Gastrocnemius medialis (tissue), 4 donors: Measurements from ENCODE around the gene KRTAP10-6. TPM values are rescaled to one million over a fixed set of nuclear protein-coding genes. Genes with fewer than 3 reads are reported as not detected.

Source experiments
- ATAC-seq, 2 donors: fragments of 150-250 bp; one replicate each; pipeline ENCODE4 v1.9.1; 2016
- DNase-seq, 2 donors: peaks; one replicate each; pipeline ENCODE4 v3.0.0-alpha.2; 2019
- H3K27ac ChIP-seq, 4 donors: fragments of 200-600 bp; sonication (generic); 1 replicate in 1 of 4; 2 replicates in 3 of 4; pipeline ENCODE4 v1.5.1; 2016 to 2018; ENCODE audit warnings: mild to moderate bottlenecking in 2 of 4, moderate library complexity in 1 of 4
- H3K27me3 ChIP-seq, 3 donors: fragments of 200-600 bp; sonication (generic) in 2 of 3; 1 replicate in 1 of 3; 2 replicates in 2 of 3; pipeline versions ENCODE4 v1.5.1 to v1.6.0; 2016 to 2019; ENCODE audit warnings: mild to moderate bottlenecking in 1 of 3, moderate library complexity in 1 of 3
- H3K36me3 ChIP-seq, 2 donors: fragments of 200-600 bp; sonication (generic) in 1 of 2; one replicate each; pipeline ENCODE4 v1.5.1; 2017 to 2018
- H3K4me1 ChIP-seq, 2 donors: fragments of 200-600 bp; sonication (generic) in 1 of 2; one replicate each; pipeline ENCODE4 v1.5.1; 2016 to 2017; ENCODE audit warnings: mild to moderate bottlenecking in 2 of 2
- H3K4me3 ChIP-seq, 4 donors: fragments of 200-600 bp; sonication (generic) in 3 of 4; 1 replicate in 1 of 4; 2 replicates in 3 of 4; pipeline ENCODE4 v1.5.1; 2016 to 2019; ENCODE audit warnings: mild to moderate bottlenecking in 2 of 4
- H3K9me3 ChIP-seq, 3 donors: fragments of 200-600 bp; sonication (generic) in 2 of 3; 1 replicate in 1 of 3; 2 replicates in 2 of 3; pipeline ENCODE4 v1.5.1; 2016 to 2019
- POLR2A ChIP-seq, 2 donors: fragments of 450-650 bp; IDR thresholded peaks; one replicate each; pipeline ENCODE4 v1.6.1; 2017; ENCODE audit warnings: antibody characterized with exemption in 2 of 2, mild to moderate bottlenecking in 2 of 2, moderate library complexity in 2 of 2
- in situ Hi-C, 4 donors: fragments of 200-750 bp; cut with MboI; loops; one replicate each; pipeline versions ENCODE4 v1.15.0 to v1.8.0; 2017; ENCODE audit warnings: low sequenced_read_pairs in 4 of 4
- intact Hi-C: fragments of 100-400 bp; cut with DNase I; formaldehyde crosslinking; loops from one replicate; pipeline ENCODE4 v1.15.1; 2023; ENCODE audit warnings: low total_unique reads
- total RNA-seq, 4 donors: library from RNA; depleted of rRNA; stranded (reverse); fragments of >200 nt; gene quantifications; one replicate each; pipeline versions ENCODE4 v1.1.0 to v1.2.3, GENCODE V29; 2016
- TF ChIP-seq, protein P1 (sequence below), 5 experiments: fragments of 450-650 bp in 3 of 5; fragments of 200-600 bp in 2 of 5; sonication (generic) in 2 of 5; IDR thresholded peaks in 4 of 5; conservative IDR thresholded peaks in 1 of 5; 1 replicate in 4 of 5; 2 replicates in 1 of 5; pipeline ENCODE4 v1.5.1; 2016 to 2019; ENCODE audit warnings: antibody characterized with exemption in 5 of 5, mild to moderate bottlenecking in 3 of 5, moderate library complexity in 3 of 5

The KRTAP10-6 gene
- total RNA-seq, 4 donors from 2014 or later: not detected

DNA sequence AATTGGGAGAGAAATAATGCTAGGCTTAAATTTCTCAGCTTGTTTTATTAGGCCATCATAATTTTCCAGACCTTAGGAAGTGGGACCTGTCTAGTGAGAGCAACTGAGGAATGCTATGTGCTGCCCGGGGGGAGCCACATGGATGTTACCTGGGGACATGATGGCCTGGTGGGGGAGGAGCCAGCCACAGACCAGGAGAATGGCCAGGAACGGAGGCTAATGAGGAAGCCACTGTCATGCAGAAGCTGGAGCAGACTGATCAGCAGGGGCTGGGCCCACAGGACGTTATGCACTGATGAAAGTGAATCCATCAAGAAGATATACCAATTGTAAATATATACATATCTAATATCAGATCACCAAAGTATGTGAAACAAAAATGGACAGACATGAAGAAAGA is 47.7 kb downstream of the KRTAP10-6 start:
- TF ChIP-seq POLR2A (IDR thresholded peaks at IDR 0.05): no peak
- TF ChIP-seq, protein P1, sequence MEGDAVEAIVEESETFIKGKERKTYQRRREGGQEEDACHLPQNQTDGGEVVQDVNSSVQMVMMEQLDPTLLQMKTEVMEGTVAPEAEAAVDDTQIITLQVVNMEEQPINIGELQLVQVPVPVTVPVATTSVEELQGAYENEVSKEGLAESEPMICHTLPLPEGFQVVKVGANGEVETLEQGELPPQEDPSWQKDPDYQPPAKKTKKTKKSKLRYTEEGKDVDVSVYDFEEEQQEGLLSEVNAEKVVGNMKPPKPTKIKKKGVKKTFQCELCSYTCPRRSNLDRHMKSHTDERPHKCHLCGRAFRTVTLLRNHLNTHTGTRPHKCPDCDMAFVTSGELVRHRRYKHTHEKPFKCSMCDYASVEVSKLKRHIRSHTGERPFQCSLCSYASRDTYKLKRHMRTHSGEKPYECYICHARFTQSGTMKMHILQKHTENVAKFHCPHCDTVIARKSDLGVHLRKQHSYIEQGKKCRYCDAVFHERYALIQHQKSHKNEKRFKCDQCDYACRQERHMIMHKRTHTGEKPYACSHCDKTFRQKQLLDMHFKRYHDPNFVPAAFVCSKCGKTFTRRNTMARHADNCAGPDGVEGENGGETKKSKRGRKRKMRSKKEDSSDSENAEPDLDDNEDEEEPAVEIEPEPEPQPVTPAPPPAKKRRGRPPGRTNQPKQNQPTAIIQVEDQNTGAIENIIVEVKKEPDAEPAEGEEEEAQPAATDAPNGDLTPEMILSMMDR (IDR thresholded peaks at IDR 0.05 in 4 of 5, conservative IDR thresholded peaks at IDR 0.05 in 1 of 5): no peak
- no peak overlapping the region for H3K4me3 ChIP-seq
- DNase-seq (no peak), ATAC-seq (no peak)
- H3K27me3 ChIP-seq: peaks cover 9 to 29% (median 27%) of the 10 kb centered on the region in 3 donors
- no peak overlapping the region for H3K27ac ChIP-seq
- in situ Hi-C loops (no loop called here), intact Hi-C loops (no loop called here)
- no peaks in the 10 kb centered on the region for H3K36me3 ChIP-seq
- no peaks in the 10 kb centered on the region for H3K4me1 ChIP-seq
- H3K9me3 ChIP-seq: no peaks in the 10 kb centered on the region

DNA sequence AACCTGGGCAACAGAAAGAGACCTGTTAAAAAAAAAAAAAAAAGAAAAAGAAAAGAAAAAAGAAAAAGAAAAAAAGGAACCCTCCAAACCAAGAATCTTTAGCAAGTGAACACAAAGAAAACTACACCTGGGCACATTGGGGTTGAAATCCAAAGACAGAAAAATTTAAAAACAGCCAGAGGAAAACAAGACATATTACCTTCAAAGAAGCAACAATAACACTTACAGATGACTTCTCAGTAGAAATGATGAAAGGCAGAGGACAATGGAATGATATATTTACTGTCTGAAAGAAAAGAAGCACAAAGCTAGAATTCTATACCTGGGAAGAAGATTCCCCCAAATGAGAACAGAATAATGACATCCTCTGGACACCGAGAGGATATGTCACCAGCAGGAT is 49.6 kb downstream of the KRTAP10-6 start:
- no peak for TF ChIP-seq POLR2A (IDR thresholded peaks at IDR 0.05)
- TF ChIP-seq, protein P1 (IDR thresholded peaks at IDR 0.05 in 4 of 5, conservative IDR thresholded peaks at IDR 0.05 in 1 of 5): no peak
- DNase-seq (no peak), ATAC-seq (no peak)
- no peak overlapping the region for H3K27ac ChIP-seq
- H3K4me3 ChIP-seq: no peak overlapping the region
- H3K27me3 ChIP-seq: peaks cover 13 to 23% (median 20%) of the 10 kb centered on the region in 3 donors
- in situ Hi-C loops: no loop called here
- no peaks in the 10 kb centered on the region for H3K36me3 ChIP-seq
- H3K9me3 ChIP-seq: no peaks in the 10 kb centered on the region
- intact Hi-C loops: no loop called here
- H3K4me1 ChIP-seq: no peaks in the 10 kb centered on the region

Other genes starting within 250 kb of the KRTAP10-6 start
- under 1 TPM; 0.15 to 0.52 (median 0.44) TPM for gene TRPM2, start 238.9 kb downstream of the KRTAP10-6 start, total RNA-seq
- gene LRRC3, start 137.0 kb downstream of the KRTAP10-6 start, total RNA-seq: under 1 TPM; 0.36 to 0.70 (median 0.55) TPM
- not detected for gene KRTAP10-1, start 52.3 kb downstream of the KRTAP10-6 start, total RNA-seq
- gene KRTAP10-2, start 41.0 kb downstream of the KRTAP10-6 start, total RNA-seq: not detected
- gene KRTAP10-3, start 33.7 kb downstream of the KRTAP10-6 start, total RNA-seq: not detected
- not detected for gene KRTAP10-4, start 18.8 kb downstream of the KRTAP10-6 start, total RNA-seq
- not detected for gene KRTAP10-5, start 11.9 kb downstream of the KRTAP10-6 start, total RNA-seq
- gene KRTAP10-7, start 8.1 kb upstream of the KRTAP10-6 start, total RNA-seq: not detected
- gene KRTAP10-8, start 19.6 kb upstream of the KRTAP10-6 start, total RNA-seq: not detected
- not detected for gene KRTAP10-9, start 34.6 kb upstream of the KRTAP10-6 start, total RNA-seq
- gene KRTAP10-10, start 44.9 kb upstream of the KRTAP10-6 start, total RNA-seq: not detected
- gene KRTAP10-11, start 53.9 kb upstream of the KRTAP10-6 start, total RNA-seq: not detected
- gene KRTAP12-4, start 62.2 kb upstream of the KRTAP10-6 start, total RNA-seq: not detected
- not detected for gene KRTAP12-3, start 65.4 kb upstream of the KRTAP10-6 start, total RNA-seq
- not detected for gene KRTAP12-2, start 74.4 kb upstream of the KRTAP10-6 start, total RNA-seq
- not detected for gene KRTAP12-1, start 89.7 kb upstream of the KRTAP10-6 start, total RNA-seq
- gene KRTAP10-12, start 104.7 kb upstream of the KRTAP10-6 start, total RNA-seq: not detected
- gene TSPEAR, start 119.1 kb upstream of the KRTAP10-6 start, total RNA-seq: not detected
- gene UBE2G2, start 209.3 kb upstream of the KRTAP10-6 start, total RNA-seq: 10 to 100 TPM; 64.2 to 83.8 (median 73.3) TPM
- 10 to 100 TPM; 49.0 to 85.9 (median 63.7) TPM for gene SUMO3, start 225.6 kb upstream of the KRTAP10-6 start, total RNA-seq